GM03348 (cell line): Measurements from ENCODE around the gene ANKRD11.
A peak's percentile ranks its signal among the peaks of the same experiment; 100 is the strongest.
"Not testable (repeated sequence)": the region's sequence is repeated elsewhere in the genome, so short reads cannot be mapped to it uniquely, and the experiment has no call there.

Source experiments
- DNase-seq: peaks from one replicate; pipeline ENCODE4 v3.0.0; 2012; ENCODE audit warnings: low spot score

The ANKRD11 gene

DNA sequence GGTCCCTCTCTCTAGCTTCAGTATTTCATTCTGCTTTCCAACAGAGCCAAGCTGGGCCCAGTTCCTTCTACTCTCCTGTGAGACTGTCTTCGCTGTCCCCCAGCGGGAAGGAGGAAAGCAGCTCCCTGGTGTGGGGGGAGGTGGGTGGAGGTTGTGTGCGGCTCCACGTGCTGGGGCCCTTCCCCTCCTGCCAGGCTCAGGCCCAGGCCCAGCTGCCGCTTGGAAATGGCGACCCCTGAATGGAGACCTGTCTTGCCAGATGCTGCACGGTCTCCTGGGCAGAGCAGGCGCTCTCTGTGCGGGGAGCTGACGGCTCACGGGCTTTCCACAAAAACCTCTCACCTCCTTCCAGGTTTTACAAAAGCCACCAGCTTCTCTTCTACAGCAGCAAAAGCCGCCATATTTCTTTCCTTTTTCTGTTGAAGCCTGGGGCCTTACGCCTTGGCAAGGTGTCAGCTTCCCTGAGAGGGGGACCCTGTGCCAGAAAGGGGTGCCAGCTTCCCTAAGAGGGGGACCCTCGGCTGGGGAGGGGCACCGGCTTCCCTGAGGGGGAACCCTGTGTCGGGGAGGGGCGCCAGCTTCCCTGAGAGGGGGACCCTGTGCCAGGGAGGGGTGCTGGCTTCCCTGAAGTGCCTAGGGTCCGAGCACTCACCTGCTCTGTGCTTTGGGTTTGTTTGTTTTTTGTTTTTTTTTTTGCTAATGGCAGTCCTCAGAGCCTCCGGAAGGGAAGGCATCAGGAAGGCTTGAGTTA, 225.4 kb downstream of the ANKRD11 start:
- no peak for DNase-seq

DNA sequence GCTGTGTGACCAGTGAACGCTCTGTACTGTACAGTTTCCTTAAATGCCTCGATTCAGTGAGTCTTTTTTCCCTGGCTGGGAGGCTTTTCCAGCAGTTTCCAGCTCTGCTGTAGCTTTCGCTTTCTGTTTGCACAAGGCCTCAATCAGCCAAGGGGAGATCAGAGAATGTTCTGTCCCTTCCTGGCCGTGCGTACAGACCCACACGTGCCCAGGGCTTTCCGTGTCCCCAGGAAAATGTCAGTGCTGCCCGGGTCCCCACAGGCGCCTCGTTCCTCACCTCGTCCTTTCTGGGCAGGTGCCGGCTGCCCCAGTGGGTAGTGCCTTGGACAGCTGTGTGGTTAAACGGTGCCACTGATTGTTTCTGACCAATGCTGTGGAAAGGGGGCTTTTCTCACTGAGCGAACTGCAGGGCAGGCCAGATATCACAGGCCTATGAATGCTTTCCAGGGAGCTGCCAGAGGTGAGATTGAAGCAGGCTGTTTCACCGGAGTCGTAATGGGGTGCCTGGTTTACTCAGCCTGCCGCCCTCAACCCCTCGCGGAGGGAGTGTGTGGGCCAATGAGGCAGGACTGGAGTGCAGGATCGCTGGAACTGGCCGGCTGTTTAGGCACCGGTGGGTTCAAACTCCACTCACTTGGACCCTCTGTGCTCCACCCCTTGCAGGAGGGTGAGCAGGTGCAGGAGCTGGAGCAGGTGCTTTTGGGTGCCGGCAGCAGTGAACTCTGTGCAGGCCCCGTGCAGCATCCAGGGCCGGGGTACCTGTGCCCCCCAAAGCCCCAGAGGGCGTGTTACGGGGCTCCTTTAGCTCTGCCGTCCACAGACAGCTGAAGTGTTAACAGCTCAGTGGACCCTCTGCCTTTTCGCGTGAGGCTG, 228.4 kb downstream of the ANKRD11 start:
- DNase-seq: no peak

DNA sequence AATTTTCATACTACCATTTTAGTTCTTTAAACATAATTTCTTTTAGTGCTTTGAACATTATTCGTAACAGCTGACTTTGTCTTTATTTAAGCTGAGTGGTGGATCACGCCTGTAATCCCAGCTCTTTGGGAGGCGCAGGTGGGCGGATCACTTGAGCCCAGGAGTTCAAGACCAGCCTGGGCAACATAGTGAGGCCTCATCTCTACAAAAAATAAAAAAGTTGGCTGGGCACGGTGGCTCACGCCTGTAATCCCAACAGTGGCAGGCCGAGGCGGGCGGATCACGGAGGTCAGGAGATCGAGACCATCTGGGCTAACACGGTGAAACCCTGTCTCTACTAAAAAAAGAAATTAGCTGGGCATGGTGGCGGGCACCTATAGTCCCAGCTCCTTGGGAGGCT, 230.5 kb downstream of the ANKRD11 start:
- DNase-seq: not testable (repeated sequence)

DNA sequence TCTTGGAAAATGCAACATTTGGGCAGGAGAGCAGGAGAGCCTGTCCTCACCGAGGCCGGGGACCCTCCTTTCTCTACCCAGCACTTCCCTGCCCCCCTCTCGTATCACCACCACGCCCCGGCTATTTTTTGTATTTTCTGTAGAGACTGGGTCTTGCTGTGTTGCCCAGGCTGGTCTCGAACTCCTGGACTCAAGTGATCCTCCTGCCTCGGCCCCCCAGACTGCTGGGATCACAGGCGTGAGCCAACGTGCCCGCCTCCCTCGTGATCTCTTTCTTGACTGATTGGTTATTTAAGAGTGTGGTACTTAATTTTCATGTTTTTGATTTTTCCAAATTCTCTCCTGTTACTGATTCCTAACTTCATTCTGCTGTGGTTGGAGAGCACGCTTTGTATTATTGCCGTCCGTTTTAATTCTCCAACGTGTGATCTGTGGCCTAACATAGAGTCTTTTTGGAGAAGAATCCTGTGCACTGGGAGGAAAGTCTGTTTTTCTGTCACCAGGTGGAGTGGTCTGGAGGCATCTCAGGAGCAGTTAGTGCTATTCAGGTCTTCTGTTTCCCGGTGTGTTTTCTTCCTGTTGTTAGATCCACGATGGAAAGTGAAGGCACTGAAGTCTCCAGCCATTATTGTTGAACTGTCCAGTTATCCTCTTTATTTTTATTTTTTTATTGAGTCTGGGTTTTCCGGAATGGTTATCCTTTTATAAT, 232.4 kb downstream of the ANKRD11 start:
- DNase-seq: no peak

DNA sequence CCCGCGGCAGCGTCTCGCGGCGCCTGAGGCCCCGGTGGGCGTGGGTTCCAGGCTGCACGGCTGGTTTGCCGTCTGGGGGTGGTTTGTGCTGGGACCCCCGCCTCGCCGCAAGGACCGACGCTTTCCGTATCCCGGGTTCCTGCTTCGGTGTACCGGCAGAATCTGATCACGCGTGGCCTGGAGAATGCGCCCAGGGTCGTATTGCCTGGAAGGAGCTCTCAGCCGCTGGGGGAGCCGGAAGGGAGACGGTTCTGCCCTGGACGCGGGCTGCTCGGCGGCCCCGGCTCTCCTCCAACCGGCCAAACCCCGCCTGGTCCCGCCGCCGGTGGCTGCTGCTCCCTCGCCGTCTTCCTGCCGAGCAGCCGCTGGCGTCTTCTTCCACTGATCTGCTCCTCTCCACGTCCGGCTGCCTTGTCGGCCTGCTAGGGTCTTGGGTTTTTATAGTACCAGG, 233.1 kb downstream of the ANKRD11 start:
- peak; percentile 63 for DNase-seq

DNA sequence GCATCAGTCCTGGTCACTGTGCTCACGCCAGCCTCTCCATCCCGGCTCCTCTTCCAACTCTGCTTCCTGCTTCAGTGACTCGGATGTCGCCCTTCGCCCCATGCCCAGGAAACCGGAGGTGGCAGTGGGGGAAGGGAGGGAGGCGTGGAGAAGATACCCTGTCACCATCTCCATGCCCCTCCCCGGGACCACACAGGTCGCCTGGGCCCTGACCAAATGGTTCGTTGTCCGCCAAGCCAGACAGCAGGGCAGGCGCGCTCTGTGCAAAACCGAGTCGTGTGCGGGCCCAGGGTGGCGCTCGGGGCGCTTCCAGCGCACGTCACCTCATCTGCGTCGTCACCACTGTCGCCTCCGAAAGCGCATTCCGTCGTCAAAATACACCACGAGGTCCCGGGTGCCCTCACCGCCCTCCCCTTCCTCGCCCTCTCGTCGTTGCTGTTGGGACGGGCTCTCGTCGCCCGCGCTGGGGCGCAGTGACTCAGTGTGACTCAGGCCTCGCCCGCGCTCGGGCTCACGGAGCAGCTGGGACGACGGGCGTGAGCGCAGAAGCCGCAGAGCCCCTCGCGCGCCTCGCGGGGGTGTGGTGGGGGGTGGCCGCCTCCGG, 233.6 kb downstream of the ANKRD11 start:
- peak; percentile 80 for DNase-seq

DNA sequence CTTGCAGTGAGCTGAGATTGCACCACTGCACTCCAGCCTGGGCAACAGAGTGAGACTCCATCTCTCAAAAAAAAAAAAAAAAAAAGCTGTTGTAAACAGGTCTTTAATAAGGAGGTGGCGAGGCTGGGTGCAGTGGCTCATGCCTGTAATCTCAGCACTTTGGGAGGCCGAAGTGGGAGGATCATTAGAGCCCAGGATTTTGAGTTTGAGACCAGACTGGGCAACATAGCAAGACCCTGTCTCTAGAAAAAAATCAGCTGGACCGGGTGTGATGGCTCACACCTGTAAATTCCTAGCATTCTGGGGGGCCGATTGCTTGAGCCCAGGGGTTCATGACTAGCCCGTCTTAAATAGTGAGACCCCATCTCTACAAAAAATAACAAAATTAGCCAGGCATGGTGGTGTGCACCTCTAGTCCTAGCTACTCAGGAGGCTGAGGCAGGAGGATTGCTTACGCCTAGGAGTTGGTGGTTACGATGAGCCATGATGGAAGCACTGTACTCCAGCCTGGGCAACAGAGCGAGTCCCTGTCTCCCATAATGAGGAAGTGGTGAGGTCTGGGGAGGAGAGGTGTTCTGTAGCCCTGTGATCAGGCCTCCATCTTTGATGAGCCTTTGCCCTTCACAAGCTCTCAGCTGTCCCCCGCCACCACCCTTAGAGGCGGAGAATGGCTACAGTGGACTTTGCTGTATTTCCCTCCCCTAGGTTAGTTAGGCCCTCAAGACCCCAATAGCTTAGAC, 236.6 kb downstream of the ANKRD11 start:
- no peak for DNase-seq

DNA sequence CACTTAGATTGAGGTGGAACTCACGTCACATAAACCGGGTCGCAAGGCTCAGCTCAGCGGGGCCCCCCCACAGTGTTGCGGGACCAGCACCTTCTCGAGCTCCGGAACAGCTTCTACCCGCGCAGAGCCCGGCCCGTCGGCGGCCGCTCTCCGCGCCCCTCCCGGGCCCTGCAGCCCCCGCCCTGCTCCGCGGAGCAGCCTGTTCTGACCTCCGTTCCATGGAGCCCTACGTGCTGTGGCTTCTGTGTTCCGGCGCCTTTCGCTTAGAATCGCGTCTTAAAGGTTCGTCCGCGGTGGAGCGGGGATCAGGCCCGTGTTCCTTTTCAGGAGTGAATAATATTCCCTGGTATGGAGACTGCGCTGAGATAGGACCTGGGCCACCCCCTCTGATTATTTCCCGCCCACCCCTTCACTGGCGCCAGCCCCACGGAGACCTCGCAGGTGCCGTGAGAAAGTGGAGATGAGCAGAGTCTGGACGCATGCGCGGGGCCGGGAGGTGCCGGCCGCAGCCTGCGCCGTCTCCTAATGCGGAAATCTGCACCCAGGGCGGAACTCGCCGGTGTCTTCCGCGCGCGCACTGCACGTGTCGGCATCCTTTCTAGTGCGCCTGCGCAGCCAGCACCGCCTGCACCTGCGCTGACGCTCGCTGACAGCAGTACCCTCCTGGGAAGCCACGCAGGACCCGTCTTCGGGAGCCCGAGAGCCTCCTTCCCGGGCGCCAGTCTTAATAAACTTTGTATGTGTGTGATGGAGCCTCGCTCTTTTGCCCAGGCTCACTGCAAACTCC, 242.0 kb downstream of the ANKRD11 start:
- DNase-seq: no peak

DNA sequence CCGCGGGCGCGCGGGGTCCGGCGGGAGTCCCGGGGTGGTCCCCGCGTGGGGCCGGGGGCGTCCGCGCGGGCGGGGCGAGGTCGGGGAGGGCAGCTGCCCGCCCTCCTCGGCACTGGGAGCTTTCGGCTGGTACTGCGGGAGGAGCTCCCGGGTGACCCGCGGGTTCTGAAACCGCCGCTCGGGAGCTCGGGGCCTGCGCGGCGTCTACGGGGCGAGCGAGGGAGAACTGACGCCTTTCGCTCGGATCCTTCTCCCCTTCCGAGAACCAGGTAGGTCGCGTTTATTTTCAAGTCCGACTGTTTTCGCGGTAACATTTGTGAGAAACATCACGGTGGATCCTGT, 242.7 kb downstream of the ANKRD11 start:
- DNase-seq: not testable (repeated sequence)

DNA sequence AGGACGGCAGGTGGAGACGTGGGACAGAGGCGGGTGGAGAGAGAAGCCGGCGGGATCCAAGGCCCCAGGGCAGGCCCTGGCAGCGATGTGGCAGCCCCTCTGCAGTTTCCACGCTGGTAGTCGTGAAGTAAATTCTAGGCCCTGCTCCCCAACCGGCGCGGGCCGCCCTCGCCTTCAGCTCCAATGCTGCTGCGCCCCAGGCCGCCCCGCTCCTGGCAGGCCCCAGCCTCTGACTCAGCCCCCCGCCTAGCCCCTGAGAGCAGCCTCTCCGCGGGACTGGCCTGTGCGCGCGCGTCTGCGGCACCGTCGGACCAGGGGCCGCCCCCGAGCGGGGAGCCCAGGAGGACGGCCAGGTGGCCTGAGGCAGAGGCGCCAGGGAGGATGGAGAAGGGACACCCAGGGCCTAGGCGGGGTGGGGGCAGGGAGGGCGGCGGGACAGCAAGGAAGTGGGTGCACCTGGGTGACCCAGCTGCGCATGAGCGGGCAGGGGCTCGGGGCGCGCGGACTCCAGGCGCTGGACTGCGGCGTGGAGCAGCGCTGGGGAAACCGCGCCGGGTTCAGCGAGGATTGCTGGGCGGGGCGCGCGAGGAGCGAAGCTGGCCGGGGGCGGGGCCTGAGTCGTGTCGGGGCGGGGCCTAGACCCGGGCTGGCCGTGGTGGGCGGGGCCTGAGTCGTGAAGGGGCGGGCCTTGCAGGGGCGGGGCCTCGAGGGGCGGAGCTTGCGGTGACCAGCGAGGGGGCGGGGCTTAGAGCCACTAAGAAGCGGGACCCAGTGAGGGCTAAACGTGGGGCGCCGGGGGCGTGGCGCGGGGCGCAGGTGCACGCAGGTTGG, 243.2 kb downstream of the ANKRD11 start:
- DNase-seq: peak; percentile 100

DNA sequence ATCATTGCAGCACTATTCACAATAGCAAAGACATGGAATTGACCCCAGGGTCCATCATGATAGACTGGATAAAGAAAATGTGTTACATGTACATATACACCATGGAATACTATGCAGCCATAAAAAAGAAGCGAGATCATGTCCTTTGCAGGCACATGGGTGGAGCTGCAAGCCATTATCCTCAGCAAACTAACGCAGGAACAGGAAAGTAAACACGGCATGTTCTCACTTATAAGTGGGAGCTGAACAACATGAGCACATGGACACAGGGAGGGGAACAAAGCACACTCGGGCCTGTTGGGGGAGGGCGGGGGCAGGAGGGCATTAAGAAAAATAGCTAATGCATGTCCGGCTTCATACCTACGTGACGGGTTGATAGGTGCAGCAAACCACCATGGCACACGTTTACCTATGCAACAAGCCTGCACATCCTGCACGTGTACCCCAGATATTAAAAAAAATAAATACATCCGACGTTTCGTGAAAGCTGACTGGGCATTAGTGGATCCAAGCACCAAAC, 243.9 kb downstream of the ANKRD11 start:
- no peak for DNase-seq

DNA sequence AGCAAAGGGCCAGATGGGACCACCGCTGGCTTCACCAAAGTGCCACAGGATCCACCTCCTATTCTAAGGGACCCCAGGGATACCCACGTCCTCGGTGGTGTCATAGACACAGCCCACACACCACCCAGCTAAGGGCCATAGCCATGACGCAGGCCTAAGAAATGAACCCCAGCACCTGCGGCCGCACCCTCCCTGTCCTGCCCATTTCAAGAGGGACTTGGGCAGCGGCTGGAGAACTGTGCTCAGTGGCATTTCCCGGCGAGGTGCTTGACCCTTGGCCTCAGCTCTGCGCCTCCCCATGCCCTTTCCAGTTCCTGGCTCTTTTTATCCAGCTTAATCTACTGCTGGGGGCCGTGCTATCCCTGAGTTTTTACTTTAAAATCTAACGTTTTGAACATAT, 245.6 kb downstream of the ANKRD11 start:
- no peak for DNase-seq

DNA sequence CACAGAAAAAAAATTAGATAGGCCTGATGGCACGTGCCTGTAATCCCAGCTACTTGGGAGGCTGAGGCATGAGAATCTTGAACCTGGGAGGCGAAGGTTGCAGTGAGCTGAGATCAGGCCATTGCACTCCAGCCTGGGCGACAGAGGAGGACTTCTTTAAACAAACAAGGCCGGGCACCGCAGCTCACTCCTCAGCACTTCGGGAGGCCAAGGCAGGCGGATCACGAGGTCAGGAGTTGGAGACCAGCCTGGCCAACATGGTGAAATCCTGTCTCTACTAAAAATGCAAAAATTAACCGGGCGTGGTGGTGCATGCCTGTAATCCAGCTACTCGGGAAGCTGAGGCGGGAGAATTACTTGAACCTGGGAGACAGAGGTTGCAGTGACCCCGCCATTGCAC, 246.1 kb downstream of the ANKRD11 start:
- DNase-seq: not testable (repeated sequence)

DNA sequence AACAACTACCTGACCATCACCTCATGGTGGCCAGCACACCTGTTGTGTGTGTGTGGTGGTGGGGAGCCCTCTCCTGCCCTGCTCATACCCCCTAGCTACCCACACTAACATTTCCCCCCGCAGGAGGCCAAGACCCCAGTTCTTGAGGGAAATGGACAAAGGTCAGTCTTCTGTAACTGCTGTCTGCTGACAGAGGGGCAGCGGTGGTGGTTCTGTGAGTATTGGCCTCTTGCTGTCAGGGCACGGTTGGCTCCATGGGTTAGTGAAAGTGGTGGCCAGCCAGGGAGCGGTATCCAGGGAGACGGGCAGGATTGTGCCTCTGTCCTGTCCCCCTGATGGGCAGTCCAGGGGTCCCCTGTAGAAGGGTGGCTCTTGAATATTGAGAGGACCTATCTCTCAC, 246.7 kb downstream of the ANKRD11 start:
- no peak for DNase-seq

DNA sequence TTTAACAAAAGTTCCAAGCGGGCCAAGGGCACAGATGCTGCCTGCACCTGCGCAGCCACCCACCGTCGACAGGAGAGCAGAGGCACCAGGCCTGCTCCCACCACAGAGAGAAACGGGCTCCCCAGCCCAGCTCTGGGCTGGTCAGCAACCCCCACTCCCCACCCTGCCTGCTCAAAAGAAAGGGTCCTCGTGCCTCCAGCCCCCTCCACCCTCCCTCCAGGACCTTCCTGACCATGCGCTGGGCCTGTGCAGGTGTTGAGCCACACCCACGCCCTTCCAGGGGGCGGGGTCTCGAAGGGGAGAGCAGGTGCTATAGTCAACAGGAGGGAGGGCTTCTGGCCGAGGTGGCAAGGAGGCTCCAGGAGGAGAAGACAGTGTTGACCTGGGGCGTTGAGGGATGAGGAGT, 247.6 kb downstream of the ANKRD11 start:
- DNase-seq: no peak

DNA sequence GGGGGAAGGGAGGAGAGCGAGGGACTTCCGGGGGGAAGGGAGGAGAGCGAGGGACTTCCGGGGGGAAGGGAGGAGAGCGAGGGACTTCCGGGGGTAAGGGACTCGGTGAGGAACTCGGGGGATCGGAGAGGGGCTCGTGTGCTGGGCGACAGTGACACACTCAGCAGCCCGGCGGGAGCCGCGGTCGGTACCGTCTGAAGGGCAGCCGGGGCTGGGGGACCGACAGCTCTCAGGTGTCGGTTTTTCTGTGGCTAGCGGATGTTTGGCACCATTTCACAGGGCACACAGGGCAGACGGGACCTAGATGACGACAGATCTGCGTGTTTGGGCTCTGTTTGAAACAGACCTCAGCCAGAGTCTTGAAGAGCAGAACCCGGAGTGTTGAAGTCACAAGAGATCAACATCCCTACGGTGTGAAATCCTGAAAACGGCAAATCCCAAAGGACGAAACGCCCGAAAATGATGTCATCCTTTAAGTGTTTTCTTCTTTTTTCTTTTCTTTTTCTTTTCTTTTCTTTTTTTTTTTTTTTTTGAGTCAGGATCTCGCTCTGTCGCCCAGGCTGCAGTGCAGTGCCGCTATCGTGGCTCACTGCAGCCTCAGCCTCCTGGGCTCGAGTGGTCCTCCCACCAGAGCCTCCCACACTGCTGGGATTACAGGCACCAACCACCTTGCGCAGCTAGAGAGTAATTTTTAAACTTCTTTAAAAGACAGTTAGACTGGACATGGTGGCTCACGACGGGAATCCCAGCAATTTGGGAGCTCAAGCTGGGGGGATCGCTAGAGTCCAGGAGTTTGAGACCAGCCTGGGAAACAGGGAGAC, 249.0 kb downstream of the ANKRD11 start:
- peak; percentile 78 for DNase-seq

DNA sequence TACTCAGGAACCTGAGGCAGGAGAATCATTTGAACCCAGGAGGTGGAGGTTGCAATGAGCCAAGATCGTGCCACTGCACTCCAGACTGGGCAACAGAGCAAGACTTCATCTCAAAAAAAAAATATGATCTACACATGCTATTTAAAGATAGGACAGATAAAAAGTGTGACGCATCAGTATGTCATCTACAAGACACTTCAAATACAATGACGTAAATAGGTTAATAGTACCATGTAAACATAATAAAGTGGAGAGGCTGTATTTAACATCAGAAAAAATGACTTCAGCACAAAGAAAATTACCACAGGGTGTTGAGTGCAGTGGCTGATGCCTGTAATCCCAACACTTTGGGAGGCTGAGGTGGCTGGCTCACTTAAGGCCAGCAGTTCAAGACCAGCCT, 252.6 kb downstream of the ANKRD11 start:
- no peak for DNase-seq

DNA sequence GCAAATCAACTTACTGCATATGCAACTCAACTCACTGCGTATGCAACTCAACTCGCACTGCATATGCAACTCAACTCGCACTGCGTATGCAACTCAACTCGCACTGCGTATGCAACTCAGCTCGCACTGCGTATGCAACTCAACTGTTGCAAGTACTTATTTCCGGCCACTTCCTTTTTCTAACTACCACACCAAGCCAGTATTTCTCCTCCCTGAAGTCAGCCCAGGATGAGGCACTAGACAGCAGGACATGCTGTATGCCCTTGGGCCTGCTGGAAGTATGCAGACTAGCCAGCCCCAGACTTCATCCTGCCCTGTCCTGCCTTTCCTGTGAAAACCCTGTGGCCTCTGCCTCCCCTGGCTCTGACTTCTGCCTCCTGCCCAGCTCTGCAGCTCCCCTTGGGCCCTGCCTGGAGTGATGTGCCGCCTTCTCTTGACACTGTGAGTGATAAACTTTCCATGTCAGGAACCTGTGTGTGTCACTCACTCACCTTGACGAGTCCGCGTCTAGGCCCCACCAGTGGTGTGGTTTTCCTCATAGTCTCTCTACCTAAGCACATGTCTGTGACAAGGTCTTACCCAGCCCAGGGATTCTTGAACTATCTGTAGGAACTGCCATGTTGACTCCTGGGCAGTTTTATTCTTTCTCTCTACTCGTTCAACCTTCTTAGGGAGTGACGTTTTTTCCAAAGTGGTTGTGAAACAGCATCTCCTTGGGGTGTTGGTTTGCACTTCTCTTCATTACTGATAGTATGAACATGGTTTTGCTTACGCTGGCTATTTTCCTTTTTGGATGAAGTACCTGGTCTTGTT, 256.5 kb downstream of the ANKRD11 start:
- DNase-seq: no peak
